PC-9 (cell line): ENCODE measurements around the gene SETD4. TPM values are rescaled to one million over a fixed set of nuclear protein-coding genes. Genes with fewer than 3 reads are reported as not detected.
"Not testable (repeated sequence)": the region's sequence is repeated elsewhere in the genome, so short reads cannot be mapped to it uniquely, and the experiment has no call there.

Experiments
- BruUV-seq: library from RNA; stranded (reverse); fragments of 400-500 nt; replicated peaks from 2 replicates; lab custom pipeline; 2021; lab: Mats Ljungman, UMichigan
- CTCF ChIA-PET: fragments of 300-600 bp; sonication (Branson Sonifier 250); formaldehyde crosslinking; loops from one replicate; lab custom pipeline; 2022; ENCODE audit warnings: antibody characterized with exemption; lab: Charles Lee
- POLR2A ChIA-PET: fragments of 300-600 bp; sonication (Branson Sonifier 250); formaldehyde crosslinking; loops from one replicate; lab custom pipeline; 2022; ENCODE audit warnings: antibody characterized with exemption; ENCODE audit not compliant: unreplicated experiment; lab: Charles Lee
- DNase-seq, 2 experiments: peaks; one replicate each; pipeline versions ENCODE4 v3.0.0 to v3.0.0-alpha.2; 2015 to 2022; ENCODE audit warnings: mixed read lengths in 1 of 2
- H2AFZ ChIP-seq: fragments of 200-600 bp; sonication (generic); 2 replicates; pipeline ENCODE4 v1.8.1; 2017; ENCODE audit warnings: antibody characterized with exemption
- H3F3A ChIP-seq: fragments of 200-600 bp; sonication (generic); 2 replicates; pipeline ENCODE4 v1.8.1; 2017; ENCODE audit warnings: antibody characterized with exemption, mild to moderate bottlenecking, low read depth; ENCODE audit not compliant: insufficient read depth
- H3K27ac ChIP-seq: fragments of 200-600 bp; sonication (generic); 2 replicates; pipeline ENCODE4 v1.6.1; 2016; ENCODE audit warnings: mixed run types
- H3K27me3 ChIP-seq: fragments of 200-600 bp; sonication (generic); 2 replicates; pipeline ENCODE4 v1.6.1; 2016; ENCODE audit warnings: low read depth, mixed run types; ENCODE audit not compliant: insufficient read depth
- H3K36me3 ChIP-seq: fragments of 200-600 bp; sonication (generic); 2 replicates; pipeline ENCODE4 v1.6.1; 2016; ENCODE audit warnings: low read depth, mixed run types
- H3K4me1 ChIP-seq: fragments of 200-600 bp; sonication (generic); replicated peaks from 2 replicates; pipeline ENCODE4 v1.6.1; 2016; ENCODE audit warnings: mixed run types; ENCODE audit not compliant: insufficient read depth
- H3K4me2 ChIP-seq: fragments of 200-600 bp; sonication (generic); 2 replicates; pipeline ENCODE4 v1.6.1; 2017; ENCODE audit warnings: mixed run types
- H3K4me3 ChIP-seq: fragments of 200-600 bp; sonication (generic); 2 replicates; pipeline ENCODE4 v1.6.1; 2016; ENCODE audit warnings: mixed run types
- H3K79me2 ChIP-seq: fragments of 200-600 bp; sonication (generic); 2 replicates; pipeline ENCODE4 v1.6.1; 2017; ENCODE audit warnings: low read depth, mixed run types
- H3K9me2 ChIP-seq: fragments of 200-600 bp; sonication (generic); 2 replicates; pipeline ENCODE4 v1.8.1; 2017; ENCODE audit warnings: mild to moderate bottlenecking; ENCODE audit not compliant: insufficient read depth
- H3K9me3 ChIP-seq: fragments of 200-600 bp; sonication (generic); 2 replicates; pipeline ENCODE4 v1.8.1; 2016; ENCODE audit warnings: low read depth; ENCODE audit not compliant: insufficient read depth
- H4K20me1 ChIP-seq: fragments of 200-600 bp; sonication (generic); 2 replicates; pipeline ENCODE4 v1.8.1; 2017; ENCODE audit not compliant: insufficient read depth
- CTCF ChIP-seq: fragments of 200-600 bp; sonication (generic); conservative IDR thresholded peaks from 2 replicates; pipeline ENCODE4 v1.6.1; 2017; ENCODE audit warnings: mixed run types, antibody characterized with exemption, mild to moderate bottlenecking, moderate library complexity
- EZH2 ChIP-seq: fragments of 200-600 bp; sonication (generic); IDR thresholded peaks from 2 replicates; pipeline ENCODE4 v1.8.0; 2017; ENCODE audit warnings: antibody characterized with exemption, low read depth
- intact Hi-C: fragments of 100-400 bp; cut with micrococcal nuclease; formaldehyde crosslinking; loops from one replicate; pipeline ENCODE4 v1.10.0; 2022; ENCODE audit not compliant: unreplicated experiment
- total RNA-seq: library from RNA; stranded (reverse); gene quantifications from 2 replicates; pipeline ENCODE4 v1.2.3, GENCODE V29; 2021

The SETD4 gene
- total RNA-seq, 1 experiment from 2014 or later, result 27.3 TPM

GRCh38 chr21:36100971-36101641 is 40.8 kb upstream of the SETD4 start:
- H3K4me2 ChIP-seq, result no peak overlapping the region
- H3K27ac ChIP-seq, result no peak overlapping the region
- no peak for TF ChIP-seq EZH2
- no peak for TF ChIP-seq CTCF
- intact Hi-C loops, result no loop called here
- no peaks in the 10 kb centered on the region for H3K9me2 ChIP-seq
- ChIA-PET POLR2A (no interaction called here), CTCF (no interaction called here)
- no peaks in the 10 kb centered on the region for H3F3A ChIP-seq
- no peaks in the 10 kb centered on the region for H3K27me3 ChIP-seq
- no peaks in the 10 kb centered on the region for H3K79me2 ChIP-seq
- no peak for DNase-seq
- H3K4me1 ChIP-seq, result no peaks in the 10 kb centered on the region
- no peak overlapping the region for H3K4me3 ChIP-seq
- H4K20me1 ChIP-seq, result no peaks in the 10 kb centered on the region
- H3K9me3 ChIP-seq, result no peaks in the 10 kb centered on the region
- no TSS peak for BruUV-seq
- no peaks in the 10 kb centered on the region for H3K36me3 ChIP-seq
- no peak overlapping the region for H2AFZ ChIP-seq

GRCh38 chr21:36099695-36100211 is 39.4 kb upstream of the SETD4 start:
- H3K36me3 ChIP-seq, DNase-seq, H3K27me3 ChIP-seq, BruUV-seq, CTCF ChIA-PET, H2AFZ ChIP-seq, H4K20me1 ChIP-seq, H3F3A ChIP-seq, H3K4me1 ChIP-seq, H3K9me2 ChIP-seq, H3K79me2 ChIP-seq, POLR2A ChIA-PET, H3K4me2 ChIP-seq, H3K4me3 ChIP-seq, H3K9me3 ChIP-seq, H3K27ac ChIP-seq, intact Hi-C loops: not testable (repeated sequence)

GRCh38 chr21:36099000-36099399 is 38.7 kb upstream of the SETD4 start:
- Histone ChIP-seq H3K4me3 (no peak overlapping the region), H3F3A (no peaks in the 10 kb centered on the region), H2AFZ (no peak overlapping the region), H3K9me2 (no peaks in the 10 kb centered on the region), H3K4me2 (no peak overlapping the region), H3K27me3 (no peaks in the 10 kb centered on the region), H4K20me1 (no peaks in the 10 kb centered on the region), H3K4me1 (no peaks in the 10 kb centered on the region), H3K27ac (no peak overlapping the region), H3K79me2 (no peaks in the 10 kb centered on the region), H3K9me3 (no peaks in the 10 kb centered on the region), H3K36me3 (no peaks in the 10 kb centered on the region)
- intact Hi-C loops, result no loop called here
- BruUV-seq, result no TSS peak
- DNase-seq, result no peak
- POLR2A ChIA-PET, result no interaction called here
- CTCF ChIA-PET, result no interaction called here
- TF ChIP-seq CTCF (no peak), EZH2 (no peak)

GRCh38 chr21:36098182-36098532 is 37.8 kb upstream of the SETD4 start:
- Histone ChIP-seq H2AFZ (no peak overlapping the region), H3F3A (no peaks in the 10 kb centered on the region), H4K20me1 (no peaks in the 10 kb centered on the region), H3K4me2 (no peak overlapping the region), H3K4me1 (no peaks in the 10 kb centered on the region), H3K36me3 (no peaks in the 10 kb centered on the region), H3K9me3 (no peaks in the 10 kb centered on the region), H3K27ac (no peak overlapping the region), H3K27me3 (no peaks in the 10 kb centered on the region), H3K79me2 (no peaks in the 10 kb centered on the region), H3K9me2 (no peaks in the 10 kb centered on the region), H3K4me3 (no peak overlapping the region)
- ChIA-PET POLR2A (no interaction called here), CTCF (no interaction called here)
- BruUV-seq, result no TSS peak
- intact Hi-C loops, result no loop called here
- DNase-seq, result no peak
- TF ChIP-seq EZH2 (no peak), CTCF (no peak)
